Body of pancreas (tissue), 4 donors: ENCODE measurements around the gene SMIM30.

Source experiments
- CTCF ChIP-seq, 7 experiments: fragments of 450-650 bp in 4 of 7; fragments of 200-600 bp in 3 of 7; sonication (generic) in 3 of 7; IDR thresholded peaks; one replicate each; pipeline ENCODE4 v1.5.1; 2016 to 2019; ENCODE audit warnings: antibody characterized with exemption in 7 of 7
- POLR2A ChIP-seq, 3 donors: fragments of 450-650 bp; IDR thresholded peaks; one replicate each; pipeline ENCODE4 v1.6.1; 2016; ENCODE audit warnings: antibody characterized with exemption in 3 of 3, mild to moderate bottlenecking in 2 of 3

GRCh38 chr7:113118074-113118959, at the start of gene SMIM30:
- TF ChIP-seq CTCF (IDR thresholded peaks at IDR 0.05) (peak in 1 of 7 experiments; percentile 17), POLR2A (IDR thresholded peaks at IDR 0.05) (peak; percentile 64 to 92 (median 90))
